NK-92 (cell line): ENCODE data around the gene GPS1.

Experiments used
- DNase-seq: peaks from one replicate; lab custom pipeline; 2025; ENCODE audit not compliant: unreplicated experiment; lab: John Stamatoyannopoulos, UW

Gene GPS1

GRCh38 chr17:82041144-82041814 is 10.4 kb upstream of the GPS1 start:
- no peak for DNase-seq

GRCh38 chr17:82042649-82043048 is 9.0 kb upstream of the GPS1 start:
- DNase-seq, result no peak

- no peak for DNase-seq
Observed at GRCh38 chr17:82043507-82043906, 8.2 kb upstream of the GPS1 start.

GRCh38 chr17:82045936-82046484 is 5.7 kb upstream of the GPS1 start:
- DNase-seq, result no peak

GRCh38 chr17:82046903-82047302 is 4.8 kb upstream of the GPS1 start:
- no peak for DNase-seq

GRCh38 chr17:82047379-82047778 is 4.3 kb upstream of the GPS1 start:
- DNase-seq, result no peak

- no peak for DNase-seq
Observed at GRCh38 chr17:82047914-82048570, 3.7 kb upstream of the GPS1 start.

- DNase-seq, result no peak
Observed at GRCh38 chr17:82048571-82048971, 3.1 kb upstream of the GPS1 start.

GRCh38 chr17:82049106-82049505 is 2.6 kb upstream of the GPS1 start:
- no peak for DNase-seq

- no peak for DNase-seq
Observed at GRCh38 chr17:82049521-82049971, 2.2 kb upstream of the GPS1 start.

- DNase-seq, result no peak
Observed at GRCh38 chr17:82050152-82050760, 1.4 kb upstream of the GPS1 start.

GRCh38 chr17:82050761-82051641 is 697 bp upstream of the GPS1 start:
- no peak for DNase-seq

GRCh38 chr17:82052638-82053059 is 951 bp downstream of the GPS1 start:
- DNase-seq, result no peak

GRCh38 chr17:82053130-82053529 is 1.4 kb downstream of the GPS1 start:
- DNase-seq, result no peak

GRCh38 chr17:82053556-82054263 is 2.0 kb downstream of the GPS1 start:
- DNase-seq, result no peak

- no peak for DNase-seq
Observed at GRCh38 chr17:82054351-82055022, 2.8 kb downstream of the GPS1 start.

GRCh38 chr17:82055023-82055964 is 3.6 kb downstream of the GPS1 start:
- no peak for DNase-seq

- DNase-seq, result no peak
Observed at GRCh38 chr17:82055965-82056728, 4.4 kb downstream of the GPS1 start.
